BJ (cell line): ENCODE data around the gene PINK1. TPM values are rescaled to one million over a fixed set of nuclear protein-coding genes. Genes with fewer than 3 reads are reported as not detected.

Experiments
- CTCF ChIA-PET: fragments of 350-600 bp; formaldehyde crosslinking; extraction: SDS; loops from one replicate; lab custom pipeline; 2021; ENCODE audit warnings: antibody characterized with exemption, inconsistent platforms; lab: Yijun Ruan, JAX
- POLR2A ChIA-PET: fragments of 300-600 bp; sonication (Branson Sonifier 250); formaldehyde crosslinking; extraction: SDS; loops from one replicate; lab custom pipeline; 2021; ENCODE audit warnings: antibody characterized with exemption; lab: Charles Lee
- DNase-seq: peaks from one replicate; pipeline ENCODE4 v3.0.0-alpha.2; 2011; ENCODE audit warnings: low read depth
- H3K27me3 ChIP-seq: 2 replicates; pipeline ENCODE4 v1.6.0; 2011; ENCODE audit warnings: low read length; ENCODE audit not compliant: control insufficient read depth, insufficient read depth
- H3K36me3 ChIP-seq: 2 replicates; pipeline ENCODE4 v1.5.1; 2011; ENCODE audit warnings: low read length; ENCODE audit not compliant: control insufficient read depth, insufficient read depth
- H3K4me3 ChIP-seq: 2 replicates; pipeline ENCODE4 v1.5.1; 2011; ENCODE audit warnings: low read depth, mild to moderate bottlenecking, control low read depth, low read length
- polyA plus RNA-seq: library from polyadenylated mRNA; depleted of rRNA; stranded (reverse); fragments of >200 nt; gene quantifications from 2 replicates; pipeline ENCODE4 v1.2.3, GENCODE V29; 2011
- TF ChIP-seq, protein P1 (sequence below): IDR thresholded peaks from 2 replicates; pipeline ENCODE4 v1.5.1; 2011; ENCODE audit warnings: low read depth, mild to moderate bottlenecking, control low read depth, inconsistent platforms, low read length, moderate library complexity; ENCODE audit not compliant: insufficient read depth

The PINK1 gene
- polyA plus RNA-seq, 1 experiment = 89.2 TPM

DNA sequence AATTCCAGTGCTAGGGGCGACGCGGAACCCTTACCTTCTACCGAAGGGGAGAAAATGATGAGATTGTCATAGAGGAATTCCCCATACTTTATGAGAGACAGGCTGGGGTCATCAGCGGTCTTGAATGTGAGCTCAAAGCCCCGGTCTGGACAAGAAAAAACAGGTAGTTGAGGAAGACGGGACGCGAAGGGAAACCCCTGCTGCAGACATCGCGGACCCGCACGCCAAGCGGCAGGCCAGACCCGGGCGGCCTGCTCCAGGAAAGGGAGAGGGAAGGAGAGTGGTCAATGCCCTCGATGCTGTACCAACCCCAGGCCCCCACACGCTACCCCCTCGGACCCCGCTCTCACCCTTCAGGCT, 27.6 kb downstream of the PINK1 start:
- H3K4me3 ChIP-seq = peak overlapping the region; percentile 91
- POLR2A ChIA-PET = no interaction called here
- CTCF ChIA-PET = interaction anchor here (1.1 to 1.8 kb wide), 6 partner anchors 10 to 135 kb away, joined by 3 to 9 read pairs (median 3); no protein-coding TSS in a partner anchor
- H3K27me3 ChIP-seq = no peaks in the 10 kb centered on the region
- peaks cover 8% of the 10 kb centered on the region for H3K36me3 ChIP-seq
- TF ChIP-seq, protein P1, sequence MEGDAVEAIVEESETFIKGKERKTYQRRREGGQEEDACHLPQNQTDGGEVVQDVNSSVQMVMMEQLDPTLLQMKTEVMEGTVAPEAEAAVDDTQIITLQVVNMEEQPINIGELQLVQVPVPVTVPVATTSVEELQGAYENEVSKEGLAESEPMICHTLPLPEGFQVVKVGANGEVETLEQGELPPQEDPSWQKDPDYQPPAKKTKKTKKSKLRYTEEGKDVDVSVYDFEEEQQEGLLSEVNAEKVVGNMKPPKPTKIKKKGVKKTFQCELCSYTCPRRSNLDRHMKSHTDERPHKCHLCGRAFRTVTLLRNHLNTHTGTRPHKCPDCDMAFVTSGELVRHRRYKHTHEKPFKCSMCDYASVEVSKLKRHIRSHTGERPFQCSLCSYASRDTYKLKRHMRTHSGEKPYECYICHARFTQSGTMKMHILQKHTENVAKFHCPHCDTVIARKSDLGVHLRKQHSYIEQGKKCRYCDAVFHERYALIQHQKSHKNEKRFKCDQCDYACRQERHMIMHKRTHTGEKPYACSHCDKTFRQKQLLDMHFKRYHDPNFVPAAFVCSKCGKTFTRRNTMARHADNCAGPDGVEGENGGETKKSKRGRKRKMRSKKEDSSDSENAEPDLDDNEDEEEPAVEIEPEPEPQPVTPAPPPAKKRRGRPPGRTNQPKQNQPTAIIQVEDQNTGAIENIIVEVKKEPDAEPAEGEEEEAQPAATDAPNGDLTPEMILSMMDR = no peak
- no peak for DNase-seq

DNA sequence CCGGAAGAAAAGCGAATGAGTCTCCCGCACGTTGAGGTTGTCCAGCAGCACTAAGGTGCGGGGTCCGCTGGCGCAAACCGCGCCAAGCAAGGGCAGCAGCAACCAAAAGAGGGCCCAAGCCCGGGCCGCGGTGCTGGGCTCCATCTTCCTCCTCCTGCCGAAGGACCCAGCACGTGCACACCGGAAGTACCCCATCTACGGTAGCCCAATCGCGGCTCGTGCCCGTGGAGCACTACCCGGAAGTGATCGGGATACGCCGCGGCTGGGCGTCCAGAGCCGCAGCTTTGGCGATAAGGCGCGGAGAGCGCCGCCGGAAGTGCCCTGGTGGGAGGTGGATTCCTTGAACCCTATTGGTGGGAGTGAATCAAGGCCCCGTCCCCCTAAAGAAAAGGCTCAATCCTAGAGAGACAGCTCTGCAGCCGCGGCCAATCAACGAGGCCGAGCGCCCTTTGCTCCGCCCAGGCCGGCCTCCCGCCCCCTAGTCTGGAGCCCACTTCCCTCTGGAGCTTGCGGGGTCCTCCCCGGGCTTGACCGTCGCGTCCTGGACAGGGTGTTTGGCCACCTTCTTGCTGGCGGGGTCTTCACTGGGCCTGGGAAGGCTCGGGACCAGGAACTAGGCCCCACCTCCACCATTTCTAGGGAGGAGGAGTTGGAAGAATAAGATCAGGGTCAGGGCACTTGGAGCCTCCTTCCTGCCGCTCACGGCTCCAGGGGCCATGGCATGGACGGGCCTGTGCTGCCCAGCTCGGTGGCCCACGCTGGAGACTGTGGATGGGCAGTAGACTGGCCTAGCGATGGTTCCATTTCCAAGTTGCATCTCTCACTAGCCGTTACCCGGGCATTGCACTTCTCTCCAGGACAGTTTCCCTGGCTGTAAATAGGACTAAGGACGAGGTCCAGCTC, 28.2 kb downstream of the PINK1 start, which contains the start of gene DDOST:
TSS of gene DDOST (minus strand) at position 163 of the 903 bp plus-strand sequence. CDS start at position 144, 19 bp downstream.
- peak; percentile 92 for DNase-seq
- ChIA-PET POLR2A (no interaction called here), CTCF (interaction anchor here (0.7 to 1.8 kb wide), 5 partner anchors 19 to 854 kb away, joined by 3 to 9 read pairs (median 3); no protein-coding TSS in a partner anchor)
- TF ChIP-seq, protein P1 = peak; percentile 71
- H3K27me3 ChIP-seq = no peaks in the 10 kb centered on the region
- peaks cover 8% of the 10 kb centered on the region for H3K36me3 ChIP-seq
- peak within 1 kb of the TSS; percentile 91 for H3K4me3 ChIP-seq

DNA sequence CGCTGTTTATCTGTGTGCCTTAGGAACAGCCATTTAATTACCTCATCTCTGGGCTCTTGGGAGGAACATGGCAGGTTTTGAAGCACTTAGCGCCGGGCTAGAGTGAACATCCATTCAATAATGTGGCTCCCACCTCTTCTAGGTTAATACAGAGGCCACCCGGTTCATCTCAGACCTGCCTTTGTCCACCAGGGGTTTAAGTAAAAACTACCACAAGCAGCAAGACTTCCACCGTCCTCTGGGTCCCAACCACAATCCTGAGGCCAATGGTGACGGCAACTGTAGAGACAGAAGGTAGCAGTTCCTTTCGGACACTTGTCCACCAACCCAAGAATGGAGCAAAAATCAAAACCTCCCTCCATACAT, 28.8 kb downstream of the PINK1 start:
- DNase-seq = no peak
- no peaks in the 10 kb centered on the region for H3K27me3 ChIP-seq
- POLR2A ChIA-PET = no interaction called here
- CTCF ChIA-PET = interaction anchor here (0.7 to 1.8 kb wide), 3 partner anchors 18 to 855 kb away, joined by 3 to 9 read pairs (median 3); no protein-coding TSS in a partner anchor
- TF ChIP-seq, protein P1 = no peak
- peak overlapping the region; percentile 91 for H3K4me3 ChIP-seq
- peaks cover 5% of the 10 kb centered on the region for H3K36me3 ChIP-seq

DNA sequence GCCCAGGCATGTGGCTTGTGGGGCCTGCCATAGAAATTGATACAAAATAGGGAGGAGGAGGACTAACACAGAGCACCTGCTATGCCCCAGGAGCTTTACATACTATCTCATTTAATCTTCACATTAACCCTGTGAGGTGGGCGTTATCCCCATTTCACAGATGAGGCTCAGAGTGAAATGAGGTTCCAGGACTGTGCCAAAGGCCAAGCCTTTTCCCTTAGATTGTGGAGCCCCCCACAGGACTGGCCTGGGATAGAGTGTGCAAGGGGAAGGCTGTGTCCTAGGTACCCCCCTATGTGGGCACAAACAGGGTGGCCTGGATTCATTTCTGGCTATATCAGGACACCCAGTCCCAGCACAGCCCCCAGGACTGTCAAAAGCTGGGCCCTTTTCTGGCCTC, 30.1 kb downstream of the PINK1 start:
- no peak overlapping the region for H3K4me3 ChIP-seq
- no peaks in the 10 kb centered on the region for H3K36me3 ChIP-seq
- ChIA-PET CTCF (no interaction called here), POLR2A (no interaction called here)
- no peaks in the 10 kb centered on the region for H3K27me3 ChIP-seq
- TF ChIP-seq, protein P1 = no peak
- DNase-seq = no peak

DNA sequence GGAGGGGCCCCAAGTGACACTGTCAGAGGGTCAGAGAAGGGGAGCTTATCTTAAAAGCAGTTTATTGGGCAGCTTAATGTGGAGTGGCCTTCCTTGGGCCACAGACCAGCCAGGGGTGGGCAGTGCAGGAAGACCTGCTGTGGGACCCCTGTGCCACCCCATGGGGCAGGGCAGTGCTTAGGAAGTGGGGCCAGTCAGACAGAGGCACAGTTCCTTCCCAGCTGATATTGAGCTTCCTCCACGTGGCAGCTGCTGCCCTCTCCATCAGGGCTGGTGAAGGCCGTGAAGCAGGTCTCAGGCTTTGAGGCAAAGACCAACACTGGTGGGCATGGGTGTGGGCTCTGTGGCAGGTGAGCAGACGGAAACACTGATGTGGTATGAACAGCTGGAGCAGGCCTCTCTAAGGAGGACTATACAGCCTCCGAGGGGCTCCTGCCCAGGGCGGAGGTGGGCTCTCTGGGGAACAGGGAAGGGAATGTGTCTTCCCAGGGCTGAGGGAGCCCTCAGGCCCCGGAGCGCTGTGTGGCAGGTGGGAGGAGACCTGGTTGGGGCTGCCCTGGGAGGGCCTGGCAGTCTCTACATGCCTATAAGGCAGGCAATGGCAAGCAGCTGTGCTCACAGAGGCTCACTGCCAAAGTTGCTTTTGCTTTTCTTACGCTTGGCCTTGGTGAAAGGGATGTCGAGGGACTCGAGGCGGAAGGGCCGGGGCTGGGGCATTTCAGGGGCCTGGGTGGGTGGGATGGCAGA, 30.9 kb downstream of the PINK1 start:
- Histone ChIP-seq H3K27me3 (no peaks in the 10 kb centered on the region), H3K4me3 (no peak overlapping the region), H3K36me3 (no peaks in the 10 kb centered on the region)
- no peak for DNase-seq
- ChIA-PET CTCF (no interaction called here), POLR2A (no interaction called here)
- TF ChIP-seq, protein P1 = no peak
